ENCODE data around the gene HK1. TPM values are rescaled to one million over a fixed set of nuclear protein-coding genes. Genes with fewer than 3 reads are reported as not detected.

The HK1 gene
- total RNA-seq, 1 experiment from 2014 or later = 98.8 TPM

GRCh38 chr10:69364232-69364940 lies 86.1 kb downstream of the HK1 start:
- H3K9ac ChIP-seq (ENCODE audit: extremely low read depth, insufficient read length, low read length) = no peak overlapping the region
- H3K4me1 Mint-ChIP-seq = peaks cover 15 to 25% of the 10 kb centered on the region in 2 experiments
- no peak overlapping the region for H3K56ac ChIP-seq (ENCODE audit: insufficient read length, low read depth, low read length)
- no peak overlapping the region for H2AFZ ChIP-seq (ENCODE audit: low read length)
- no peak overlapping the region for H3K4me3 Mint-ChIP-seq
- peaks cover 2% of the 10 kb centered on the region; the same call in 1 of the 2 replicates for H3K79me2 ChIP-seq (ENCODE audit: insufficient read depth, low read length)
- H2BK120ac ChIP-seq (ENCODE audit: low read depth, low read length, poor library complexity, severe bottlenecking) = no peak overlapping the region
- no peak overlapping the region for H2BK12ac ChIP-seq (ENCODE audit: insufficient read length, low read depth, low read length)
- no peak overlapping the region for H4K91ac ChIP-seq (ENCODE audit: insufficient read length, low read depth, low read length)
- no CpG with 5 or more reads among the region's 9 CpGs for WGBS (ENCODE audit: extremely low coverage, insufficient read length, low lambda C conversion rate)
- H3K27me3 Mint-ChIP-seq (ENCODE audit: low read depth) = no peaks in the 10 kb centered on the region
- no peak overlapping the region for H3K27ac ChIP-seq (ENCODE audit: insufficient read length, low read depth, low read length)
- H3K79me1 ChIP-seq (ENCODE audit: insufficient read depth, low read depth, low read length, poor library complexity, severe bottlenecking) = peaks cover 2% of the 10 kb centered on the region
- peaks cover 5% of the 10 kb centered on the region; the same call in 1 of the 2 replicates for H3K4me1 ChIP-seq (ENCODE audit: insufficient read depth, low read length)
- TF ChIP-seq, protein P1, sequence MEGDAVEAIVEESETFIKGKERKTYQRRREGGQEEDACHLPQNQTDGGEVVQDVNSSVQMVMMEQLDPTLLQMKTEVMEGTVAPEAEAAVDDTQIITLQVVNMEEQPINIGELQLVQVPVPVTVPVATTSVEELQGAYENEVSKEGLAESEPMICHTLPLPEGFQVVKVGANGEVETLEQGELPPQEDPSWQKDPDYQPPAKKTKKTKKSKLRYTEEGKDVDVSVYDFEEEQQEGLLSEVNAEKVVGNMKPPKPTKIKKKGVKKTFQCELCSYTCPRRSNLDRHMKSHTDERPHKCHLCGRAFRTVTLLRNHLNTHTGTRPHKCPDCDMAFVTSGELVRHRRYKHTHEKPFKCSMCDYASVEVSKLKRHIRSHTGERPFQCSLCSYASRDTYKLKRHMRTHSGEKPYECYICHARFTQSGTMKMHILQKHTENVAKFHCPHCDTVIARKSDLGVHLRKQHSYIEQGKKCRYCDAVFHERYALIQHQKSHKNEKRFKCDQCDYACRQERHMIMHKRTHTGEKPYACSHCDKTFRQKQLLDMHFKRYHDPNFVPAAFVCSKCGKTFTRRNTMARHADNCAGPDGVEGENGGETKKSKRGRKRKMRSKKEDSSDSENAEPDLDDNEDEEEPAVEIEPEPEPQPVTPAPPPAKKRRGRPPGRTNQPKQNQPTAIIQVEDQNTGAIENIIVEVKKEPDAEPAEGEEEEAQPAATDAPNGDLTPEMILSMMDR (conservative IDR thresholded peaks at IDR 0.05) = peak; percentile 31; the same call in 2 of the 3 replicates
- H4K5ac ChIP-seq (ENCODE audit: insufficient read length, low read depth, low read length) = no peak overlapping the region
- no peak overlapping the region for H3K4me2 ChIP-seq (ENCODE audit: insufficient read depth, insufficient read length, low read length)
- H2BK20ac ChIP-seq (ENCODE audit: low read depth, low read length, poor library complexity, severe bottlenecking) = no peak overlapping the region
- no peaks in the 10 kb centered on the region for H4K20me1 ChIP-seq (ENCODE audit: control insufficient read depth, insufficient read depth, insufficient read length)
- no peak overlapping the region for H3T11ph ChIP-seq (ENCODE audit: low read length)
- no peak overlapping the region for H3K14ac ChIP-seq (ENCODE audit: insufficient read depth, low read length)
- no peak for DNase-seq
- H3K9me3 Mint-ChIP-seq = no peaks in the 10 kb centered on the region
- H3K27ac Mint-ChIP-seq = peak overlapping the region; percentile 12 to 69 (median 45); a peak in 5 of 7 replicates
- H3K23ac ChIP-seq (ENCODE audit: insufficient read length, low read depth, low read length) = no peak overlapping the region
- no peak overlapping the region for H3K4ac ChIP-seq (ENCODE audit: low read depth, low read length)
- no peaks in the 10 kb centered on the region for H3K9me3 ChIP-seq (ENCODE audit: control insufficient read depth, low read depth, low read length)
- H3K23me2 ChIP-seq (ENCODE audit: insufficient read length, low read depth, low read length, poor library complexity, severe bottlenecking) = no peaks in the 10 kb centered on the region
- H2BK5ac ChIP-seq (ENCODE audit: insufficient read length, low read length) = no peak overlapping the region
- no peak overlapping the region for H3K18ac ChIP-seq (ENCODE audit: insufficient read length, low read depth, low read length)
- H4K8ac ChIP-seq (replicated peaks; ENCODE audit: insufficient read length, low read depth, low read length) = no peak overlapping the region
- no peak overlapping the region for H2AK5ac ChIP-seq (ENCODE audit: insufficient read length, low read length)
- peaks cover 26 to 60% (median 30%) of the 10 kb centered on the region in 3 experiments; a peak in 6 of 7 replicates for H3K36me3 Mint-ChIP-seq (ENCODE audit: insufficient read depth in 1 of 3, low read depth in 3 of 3)
- no peaks in the 10 kb centered on the region for H3K27me3 ChIP-seq (ENCODE audit: insufficient read depth, low read length)
- no peak overlapping the region for H2BK15ac ChIP-seq (ENCODE audit: low read depth, low read length)

Measured in H9 (cell line).